A673 (cell line): ENCODE results near the gene MUS81. TPM values are rescaled to one million over a fixed set of nuclear protein-coding genes. Genes with fewer than 3 reads are reported as not detected.

Experiments
- BruUV-seq: library from RNA; stranded (reverse); fragments of 400-500 nt; replicated peaks from 2 replicates; lab custom pipeline; 2021; lab: Mats Ljungman, UMichigan
- CTCF ChIA-PET: fragments of 300-600 bp; sonication (Branson Sonifier 250); formaldehyde crosslinking; loops from one replicate; lab custom pipeline; 2022; ENCODE audit warnings: antibody characterized with exemption; lab: Charles Lee
- POLR2A ChIA-PET: fragments of 300-600 bp; sonication (Branson Sonifier 250); formaldehyde crosslinking; loops from one replicate; lab custom pipeline; 2022; ENCODE audit warnings: antibody characterized with exemption; ENCODE audit not compliant: low non-redundant PET; lab: Charles Lee
- DNase-seq: peaks from one replicate; pipeline ENCODE4 v3.0.0-alpha.2; 2015; ENCODE audit warnings: low spot score
- H3K27ac ChIP-seq: fragments of 200-600 bp; sonication (generic); 2 replicates; pipeline ENCODE4 v1.5.1; 2016; ENCODE audit warnings: mixed run types, low read depth, mild to moderate bottlenecking, mixed read lengths, antibody characterized with exemption, low read length; ENCODE audit not compliant: poor library complexity, severe bottlenecking
- H3K27me3 ChIP-seq: fragments of 200-600 bp; sonication (generic); replicated peaks from 2 replicates; pipeline ENCODE4 v1.6.1; 2017; ENCODE audit warnings: mixed run types, low read depth, mild to moderate bottlenecking, mixed read lengths, antibody characterized with exemption, low read length; ENCODE audit not compliant: insufficient read depth, poor library complexity
- H3K36me3 ChIP-seq: fragments of 200-600 bp; sonication (generic); 2 replicates; pipeline ENCODE4 v1.6.1; 2016; ENCODE audit warnings: mixed run types, mild to moderate bottlenecking, mixed read lengths, antibody characterized with exemption, low read length; ENCODE audit not compliant: insufficient read depth, poor library complexity, severe bottlenecking
- H3K4me1 ChIP-seq: fragments of 200-600 bp; sonication (generic); 2 replicates; pipeline ENCODE4 v1.6.1; 2017; ENCODE audit warnings: mixed run types, mild to moderate bottlenecking, mixed read lengths, antibody characterized with exemption, low read length; ENCODE audit not compliant: insufficient read depth, poor library complexity, severe bottlenecking
- H3K4me3 ChIP-seq: fragments of 200-600 bp; sonication (generic); 2 replicates; pipeline ENCODE4 v1.5.1; 2016; ENCODE audit warnings: low read depth, mixed run types, mild to moderate bottlenecking, mixed read lengths, low read length; ENCODE audit not compliant: poor library complexity, severe bottlenecking
- H3K9me3 ChIP-seq: fragments of 200-600 bp; sonication (generic); 2 replicates; pipeline ENCODE4 v1.6.1; 2016; ENCODE audit warnings: mixed run types, low read depth, mild to moderate bottlenecking, mixed read lengths, antibody characterized with exemption, low read length; ENCODE audit not compliant: poor library complexity, severe bottlenecking
- CTCF ChIP-seq: fragments of 300-800, 200-600 bp; sonication (generic); conservative IDR thresholded peaks from 2 replicates; pipeline ENCODE4 v1.5.1; 2017; ENCODE audit warnings: low read depth, mild to moderate bottlenecking, antibody characterized with exemption, low read length, moderate library complexity, mixed read lengths
- EZH2 ChIP-seq: fragments of 200-600 bp; sonication (generic); IDR thresholded peaks from 2 replicates; pipeline ENCODE4 v1.6.1; 2017; ENCODE audit warnings: borderline replicate concordance, low read depth, mild to moderate bottlenecking, mixed read lengths, antibody characterized with exemption, low read length; ENCODE audit not compliant: poor library complexity, severe bottlenecking
- intact Hi-C: fragments of 100-400 bp; cut with micrococcal nuclease; formaldehyde crosslinking; loops from one replicate; pipeline ENCODE4 v1.10.0; 2022; ENCODE audit not compliant: unreplicated experiment
- total RNA-seq: library from RNA; stranded (reverse); gene quantifications from 2 replicates; pipeline ENCODE4 v1.2.3, GENCODE V29; 2021

MUS81 gene
- total RNA-seq, 1 experiment from 2014 or later: 77.4 TPM

- Histone ChIP-seq H3K4me1 (peaks cover 25% of the 10 kb centered on the region), H3K27me3 (no peaks in the 10 kb centered on the region), H3K4me3 (no peak overlapping the region), H3K9me3 (no peaks in the 10 kb centered on the region), H3K27ac (no peak overlapping the region), H3K36me3 (no peaks in the 10 kb centered on the region)
- ChIA-PET POLR2A (interaction anchor here (0.6 to 0.8 kb wide), 2 partner anchors 17 to 19 kb away, joined by 3 to 7 read pairs; no protein-coding TSS in a partner anchor), CTCF (no interaction called here)
- no TSS peak for BruUV-seq
- TF ChIP-seq CTCF (no peak), EZH2 (no peak)
- intact Hi-C loops: no loop called here
- DNase-seq: no peak
Observed at GRCh38 chr11:65897020-65897471, 36.8 kb downstream of the MUS81 start.

GRCh38 chr11:65898656-65899355 lies 38.6 kb downstream of the MUS81 start:
- Histone ChIP-seq H3K4me1 (peaks cover 7% of the 10 kb centered on the region), H3K4me3 (peak overlapping the region; percentile 65), H3K36me3 (no peaks in the 10 kb centered on the region), H3K27ac (peak overlapping the region; percentile 47), H3K9me3 (no peaks in the 10 kb centered on the region), H3K27me3 (no peaks in the 10 kb centered on the region)
- TF ChIP-seq CTCF (no peak), EZH2 (no peak)
- TSS peak; percentile 38 for BruUV-seq
- CTCF ChIA-PET: interaction anchor here (1.1 to 2.0 kb wide), 3 partner anchors 8 to 14 kb away, joined by 3 to 10 read pairs (median 7); partner anchors contain the start of gene FIBP
- no peak for DNase-seq
- intact Hi-C loops: no loop called here
- POLR2A ChIA-PET: no interaction called here

DNA sequence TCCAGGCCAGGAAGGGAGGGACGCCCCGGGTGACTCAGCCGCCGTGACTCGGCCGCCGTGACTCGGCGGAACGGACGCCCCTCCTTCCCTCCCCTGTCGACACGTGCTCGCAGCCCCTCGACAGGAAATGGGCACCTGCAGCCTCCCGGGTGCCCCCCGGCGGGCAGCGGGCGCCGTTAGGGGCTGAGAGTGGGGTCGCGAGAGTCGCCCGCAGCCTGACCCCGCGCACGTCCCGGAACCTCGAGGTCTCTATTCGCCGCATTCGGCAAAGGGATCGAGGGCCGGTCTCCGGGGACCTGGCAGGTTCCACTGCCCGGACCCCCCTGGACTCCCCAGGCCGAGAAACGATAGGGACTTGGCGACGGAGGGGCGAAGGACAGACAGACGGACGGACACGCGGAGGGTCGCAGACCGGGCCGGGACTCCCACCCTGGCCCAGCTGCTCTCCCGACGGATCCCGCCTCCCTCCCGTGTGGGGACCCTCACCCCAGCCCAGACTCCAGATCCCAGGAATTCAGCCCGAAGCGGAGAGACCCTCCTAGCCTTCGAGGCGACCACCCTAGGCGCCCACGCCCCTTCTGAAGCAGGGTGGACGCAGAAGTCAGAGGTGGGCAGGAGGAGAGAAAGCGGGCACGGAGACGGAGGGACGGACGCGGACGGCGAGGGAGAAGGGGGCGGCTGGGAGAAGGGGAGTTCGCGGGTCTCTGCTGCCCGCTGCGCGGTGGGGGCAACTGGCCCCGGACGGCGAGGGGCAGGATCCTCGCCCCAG lies 39.3 kb downstream of the MUS81 start:
- H3K4me3 ChIP-seq: peak overlapping the region; percentile 65
- peaks cover 6% of the 10 kb centered on the region for H3K4me1 ChIP-seq
- ChIA-PET CTCF (interaction anchor here (1.1 to 2.0 kb wide), 3 partner anchors 9 to 15 kb away, joined by 3 to 10 read pairs (median 7); partner anchors contain the start of gene FIBP), POLR2A (no interaction called here)
- H3K27me3 ChIP-seq: no peaks in the 10 kb centered on the region
- intact Hi-C loops: no loop called here
- no peak for TF ChIP-seq EZH2
- TF ChIP-seq CTCF: no peak
- BruUV-seq: no TSS peak
- H3K27ac ChIP-seq: peak overlapping the region; percentile 47
- no peaks in the 10 kb centered on the region for H3K9me3 ChIP-seq
- no peaks in the 10 kb centered on the region for H3K36me3 ChIP-seq
- DNase-seq: peak; percentile 66
